HepG2 (cell line): ENCODE measurements around the gene ADGRL1. TPM values are rescaled to one million over a fixed set of nuclear protein-coding genes. Genes with fewer than 3 reads are reported as not detected.

Experiments used
- ATAC-seq: fragments of 200-7000 bp; cut with Tn5 transposase; 3 replicates; pipeline ENCODE4 v1.9.1; 2020; ENCODE audit warnings: mild to moderate bottlenecking, moderate library complexity
- BruUV-seq: library from RNA; stranded (reverse); fragments of 400-500 nt; replicated peaks from 2 replicates; lab custom pipeline; 2021; lab: Mats Ljungman, UMichigan
- CTCF ChIA-PET: fragments of 300-600 bp; formaldehyde crosslinking; extraction: SDS; loops from one replicate; lab custom pipeline; 2021; ENCODE audit warnings: low total read pairs, inconsistent platforms, low intra/inter-chr PET ratio; lab: Yijun Ruan, JAX
- POLR2A ChIA-PET: fragments of 350-600 bp; sonication (Branson Sonifier 250); formaldehyde crosslinking; loops from one replicate; lab custom pipeline; 2020; ENCODE audit warnings: antibody characterized with exemption, inconsistent platforms; lab: Yijun Ruan, JAX
- DNase-seq: peaks from one replicate; pipeline ENCODE4 v3.0.0-alpha.2; 2015; ENCODE audit warnings: low spot score
- FAIRE-seq: peaks from 3 replicates; lab custom pipeline; 2011; peaks lifted over from hg19 to GRCh38; lab: Jason Lieb, UNC
- H2AFZ ChIP-seq: one replicate; pipeline ENCODE4 v1.6.1; 2011; ENCODE audit warnings: low read length, inconsistent platforms
- H3K27ac ChIP-seq: fragments of 300-600 bp; 3 replicates; pipeline ENCODE4 v1.8.0; 2011; ENCODE audit warnings: mixed run types, mild to moderate bottlenecking, mixed read lengths, low read length, inconsistent platforms; ENCODE audit not compliant: insufficient read depth; ENCODE audit errors: extremely low read length
- H3K27me3 ChIP-seq, 2 experiments: fragments of 200-600 bp in 1 of 2; 2 replicates in 1 of 2; 3 replicates in 1 of 2; pipeline versions ENCODE4 v1.6.0 to v1.8.0; 2011; ENCODE audit warnings: low read length in 2 of 2, mild to moderate bottlenecking in 2 of 2, moderate library complexity in 2 of 2, inconsistent platforms in 1 of 2; ENCODE audit not compliant: insufficient read depth in 2 of 2, control insufficient read depth in 1 of 2
- H3K36me3 ChIP-seq, 2 experiments: fragments of 200-600 bp in 1 of 2; replicated peaks in 1 of 2; 2 replicates in 1 of 2; 3 replicates in 1 of 2; pipeline versions ENCODE4 v1.5.1 to v1.8.0; 2011; ENCODE audit warnings: low read length in 2 of 2, inconsistent platforms in 1 of 2; ENCODE audit not compliant: insufficient read depth in 2 of 2, control insufficient read depth in 1 of 2
- H3K4me1 ChIP-seq: 2 replicates; pipeline ENCODE4 v1.5.1; 2012; ENCODE audit warnings: low read length, inconsistent platforms; ENCODE audit not compliant: insufficient read depth
- H3K4me2 ChIP-seq: 2 replicates; pipeline ENCODE4 v1.6.0; 2011; ENCODE audit warnings: low read depth, low read length, inconsistent platforms
- H3K4me3 ChIP-seq, 3 experiments: fragments of 200-600 bp in 1 of 3; sonication (generic), shearing (Covaris generic) in 1 of 3; replicated peaks in 1 of 3; 2 replicates each; pipeline ENCODE4 v1.5.1; 2011 to 2016; ENCODE audit warnings: low read length in 3 of 3, inconsistent platforms in 2 of 3, low read depth in 2 of 3, mild to moderate bottlenecking in 2 of 3, control low read depth in 1 of 3, mixed read lengths in 1 of 3; ENCODE audit not compliant: insufficient read depth in 1 of 3
- H3K79me2 ChIP-seq: one replicate; pipeline ENCODE4 v1.6.1; 2011; ENCODE audit warnings: low read length, inconsistent platforms; ENCODE audit not compliant: insufficient read depth
- H3K9ac ChIP-seq: 2 replicates; pipeline ENCODE4 v1.6.0; 2011; ENCODE audit warnings: mild to moderate bottlenecking, low read depth, low read length, inconsistent platforms; ENCODE audit not compliant: insufficient read depth
- H3K9me3 ChIP-seq: 2 replicates; pipeline ENCODE4 v1.5.1; 2012; ENCODE audit warnings: mild to moderate bottlenecking, low read length
- H4K20me1 ChIP-seq: 2 replicates; pipeline ENCODE4 v1.6.0; 2011; ENCODE audit warnings: inconsistent platforms, mild to moderate bottlenecking, low read length, moderate library complexity; ENCODE audit not compliant: insufficient read depth
- ATAD3A ChIP-seq: sonication (generic); formaldehyde crosslinking; IDR thresholded peaks from 2 replicates; pipeline ENCODE4 v1.4.0; 2020; ENCODE audit warnings: missing genetic modification reagents
- HMG20B ChIP-seq: conservative IDR thresholded peaks from 2 replicates; pipeline ENCODE4 v1.6.1; 2016; ENCODE audit warnings: missing genetic modification reagents, missing compliant biosample characterization
- KLF16 ChIP-seq, 2 experiments: sonication (generic) in 1 of 2; formaldehyde crosslinking in 1 of 2; IDR thresholded peaks; 2 replicates each; pipeline versions ENCODE4 v1.6.1 to v1.8.0; 2016 to 2023; ENCODE audit warnings: missing genetic modification reagents in 2 of 2, missing compliant biosample characterization in 1 of 2
- MED13 ChIP-seq: sonication (generic); formaldehyde crosslinking; IDR thresholded peaks from 2 replicates; pipeline ENCODE4 v1.5.0; 2020; ENCODE audit warnings: missing genetic modification reagents
- MXI1 ChIP-seq: IDR thresholded peaks from 3 replicates; pipeline ENCODE4 v1.6.1; 2012; ENCODE audit warnings: low read depth, low read length, inconsistent platforms, borderline replicate concordance
- PRMT3 ChIP-seq: sonication (generic); formaldehyde crosslinking; IDR thresholded peaks from 2 replicates; pipeline ENCODE4 v1.8.1; 2022; ENCODE audit warnings: low read depth, mild to moderate bottlenecking, moderate library complexity, missing genetic modification reagents, borderline replicate concordance
- SMARCE1 ChIP-seq: fragments of 450-650 bp; IDR thresholded peaks from 2 replicates; pipeline ENCODE4 v1.6.1; 2017; ENCODE audit warnings: borderline replicate concordance
- SRF ChIP-seq: IDR thresholded peaks from 2 replicates; pipeline ENCODE4 v1.6.1; 2011; ENCODE audit warnings: mild to moderate bottlenecking, low read depth, low read length, moderate library complexity
- ZBTB38 ChIP-seq: sonication (generic); formaldehyde crosslinking; IDR thresholded peaks from 2 replicates; pipeline ENCODE4 v1.5.1; 2020; ENCODE audit warnings: mild to moderate bottlenecking, missing genetic modification reagents
- ZMYM2 ChIP-seq: sonication (generic); formaldehyde crosslinking; IDR thresholded peaks from 2 replicates; pipeline ENCODE4 v1.8.0; 2022; ENCODE audit warnings: mild to moderate bottlenecking, missing genetic modification reagents
- ZNF207 ChIP-seq: fragments of 450-650 bp; IDR thresholded peaks from 2 replicates; pipeline ENCODE4 v1.6.1; 2016; ENCODE audit warnings: antibody characterized with exemption, borderline replicate concordance
- ZNF224 ChIP-seq: sonication (generic); formaldehyde crosslinking; IDR thresholded peaks from 2 replicates; pipeline ENCODE4 v1.5.0; 2020; ENCODE audit warnings: mild to moderate bottlenecking, missing genetic modification reagents
- ZNF33A ChIP-seq: sonication (generic); formaldehyde crosslinking; IDR thresholded peaks from 2 replicates; pipeline ENCODE4 v1.5.1; 2020; ENCODE audit warnings: missing genetic modification reagents, mild to moderate bottlenecking, moderate library complexity, borderline replicate concordance
- ZNF564 ChIP-seq: sonication (generic); formaldehyde crosslinking; IDR thresholded peaks from 2 replicates; pipeline ENCODE4 v1.8.1; 2023; ENCODE audit warnings: mild to moderate bottlenecking, missing genetic modification reagents
- ZNF777 ChIP-seq: sonication (generic); formaldehyde crosslinking; IDR thresholded peaks from 2 replicates; pipeline ENCODE4 v1.4.0; 2020; ENCODE audit warnings: missing genetic modification reagents
- ZNF780A ChIP-seq: sonication (generic); formaldehyde crosslinking; IDR thresholded peaks from 2 replicates; pipeline ENCODE4 v1.8.0; 2022; ENCODE audit warnings: mild to moderate bottlenecking, missing genetic modification reagents, moderate library complexity
- WGBS: methylation state at CpG from one replicate; pipeline ENCODE4 v1.1.6; 2017; ENCODE audit warnings: low lambda C conversion rate; 5-methylcytosine and 5-hydroxymethylcytosine counted together
- in situ Hi-C: cut with HindIII; loops from 2 replicates; pipeline ENCODE4 v1.10.0; 2017; ENCODE audit warnings: low pct_unique_long_range_greater_than_20kb; ENCODE audit not compliant: extremely low pct_ligation_motif_present
- intact Hi-C: fragments of 100-400 bp; cut with micrococcal nuclease; formaldehyde crosslinking; loops from one replicate; pipeline ENCODE4 v1.10.0; 2022; ENCODE audit not compliant: unreplicated experiment
- polyA plus RNA-seq, 8 experiments: library from polyadenylated mRNA; depleted of rRNA in 3 of 8; stranded (reverse) in 7 of 8; unstranded in 1 of 8; fragments of >200 nt; fragmentation: Illumina TruSeq in 4 of 8; extraction: Trizol in 4 of 8; gene quantifications; 2 replicates each; pipeline versions ENCODE4 v1.2.1 to v1.2.3, GENCODE V29; 2011 to 2016; ENCODE audit warnings: low read depth in 4 of 8, missing spikeins in 1 of 8, mixed read lengths in 1 of 8; ENCODE audit not compliant: insufficient read depth in 1 of 8
- total RNA-seq, 5 experiments: library from RNA; depleted of rRNA; stranded (reverse); fragments of >200 nt; fragmentation: Illumina TruSeq; extraction: Trizol; gene quantifications; 2 replicates each; pipeline ENCODE4 v1.2.3, GENCODE V29; 2016; ENCODE audit warnings: low read depth in 1 of 5
- TF ChIP-seq, protein P1 (sequence below): sonication (generic); formaldehyde crosslinking; IDR thresholded peaks from 2 replicates; pipeline ENCODE4 v1.5.0; 2020; ENCODE audit warnings: missing genetic modification reagents
- TF ChIP-seq, protein P2 (sequence below): sonication (generic); formaldehyde crosslinking; IDR thresholded peaks from 2 replicates; pipeline ENCODE4 v1.4.0; 2020; ENCODE audit warnings: missing genetic modification reagents, borderline replicate concordance
- TF ChIP-seq, protein P3 (sequence below): sonication (generic); formaldehyde crosslinking; IDR thresholded peaks from 2 replicates; pipeline ENCODE4 v1.4.0; 2020; ENCODE audit warnings: low read depth, missing genetic modification reagents

ADGRL1 gene
- total and polyA plus RNA-seq, 2 of the 13 experiments (the other 11 are each of a cell fraction or from before 2014, with no cell fraction given): 0.49 to 1.7 TPM

DNA sequence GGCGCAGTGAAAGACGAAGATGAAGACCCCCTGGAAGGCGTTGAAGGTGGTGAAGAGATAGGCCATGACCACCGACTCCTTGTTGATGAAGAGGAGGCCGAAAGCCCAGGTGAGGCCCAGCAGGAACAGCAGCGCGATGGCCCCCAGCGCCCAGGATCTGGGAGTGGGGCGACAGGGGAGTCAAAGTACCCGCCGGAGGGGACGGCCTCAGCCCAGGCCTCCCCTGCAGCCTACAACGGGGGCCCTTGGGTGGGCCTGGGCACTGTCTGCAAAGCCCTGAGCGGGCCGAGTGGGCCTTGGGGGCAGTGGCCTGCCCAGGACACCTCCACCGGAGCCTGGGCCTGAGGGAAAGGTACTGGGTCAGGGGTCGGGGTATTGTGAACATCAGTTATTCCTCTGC lies 50.6 kb downstream of the ADGRL1 start (continued):
- TF ChIP-seq, protein P1, sequence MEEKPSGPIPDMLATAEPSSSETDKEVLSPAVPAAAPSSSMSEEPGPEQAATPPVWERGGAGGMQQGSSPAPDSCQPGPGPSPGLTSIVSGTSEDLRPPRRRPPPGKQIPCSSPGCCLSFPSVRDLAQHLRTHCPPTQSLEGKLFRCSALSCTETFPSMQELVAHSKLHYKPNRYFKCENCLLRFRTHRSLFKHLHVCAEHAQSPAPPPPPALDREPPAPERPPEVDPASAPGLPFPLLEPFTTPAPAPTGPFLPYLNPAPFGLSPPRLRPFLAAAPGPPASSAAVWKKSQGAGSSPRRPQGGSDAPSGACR: no peak
- no peak for TF ChIP-seq MED13 (CRISPR knock-in tag)
- TF ChIP-seq ZNF777 (CRISPR knock-in tag): no peak
- TF ChIP-seq ATAD3A (CRISPR knock-in tag): no peak

DNA sequence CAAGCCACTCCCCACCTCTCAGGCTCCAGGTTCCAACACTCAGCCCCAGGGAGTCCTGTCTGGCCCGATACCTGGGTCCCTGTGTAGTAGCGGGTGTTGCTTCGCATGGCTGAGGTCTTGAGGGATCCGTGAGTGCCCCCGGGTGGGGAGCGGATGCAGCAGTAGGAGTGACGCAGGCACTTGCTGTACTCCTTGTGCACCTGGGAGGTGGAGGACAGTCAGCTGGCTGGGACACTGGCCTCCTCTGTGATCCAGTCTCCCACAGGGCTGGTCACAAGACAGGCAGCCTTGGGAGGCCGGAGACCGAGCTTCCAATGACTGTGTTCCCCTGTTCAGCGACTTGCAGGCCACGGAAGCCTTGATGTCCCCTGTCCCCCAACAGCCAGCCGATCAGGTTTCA lies 53.3 kb downstream of the ADGRL1 start:
- FAIRE-seq (no peak), ATAC-seq (no peak), DNase-seq (no peak)
- Histone ChIP-seq H3K4me2 (no peak overlapping the region), H3K4me3 (no peak overlapping the region), H3K4me1 (peaks cover 13% of the 10 kb centered on the region), H3K27ac (no peak overlapping the region), H3K27me3 (no peaks in the 10 kb centered on the region; a peak in 1 of 5 replicates), H3K9ac (no peak overlapping the region), H2AFZ (no peak overlapping the region), H3K9me3 (no peaks in the 10 kb centered on the region), H3K79me2 (no peaks in the 10 kb centered on the region), H3K36me3 (no peaks in the 10 kb centered on the region), H4K20me1 (no peaks in the 10 kb centered on the region)
- WGBS: 65% methylated on average over 7 of the region's 12 CpGs
- intact Hi-C loops: no loop called here
- BruUV-seq: no TSS peak
- in situ Hi-C loops: no loop called here
- ChIA-PET POLR2A (no interaction called here), CTCF (no interaction called here)
- no peak for TF ChIP-seq SMARCE1
- TF ChIP-seq, protein P2, sequence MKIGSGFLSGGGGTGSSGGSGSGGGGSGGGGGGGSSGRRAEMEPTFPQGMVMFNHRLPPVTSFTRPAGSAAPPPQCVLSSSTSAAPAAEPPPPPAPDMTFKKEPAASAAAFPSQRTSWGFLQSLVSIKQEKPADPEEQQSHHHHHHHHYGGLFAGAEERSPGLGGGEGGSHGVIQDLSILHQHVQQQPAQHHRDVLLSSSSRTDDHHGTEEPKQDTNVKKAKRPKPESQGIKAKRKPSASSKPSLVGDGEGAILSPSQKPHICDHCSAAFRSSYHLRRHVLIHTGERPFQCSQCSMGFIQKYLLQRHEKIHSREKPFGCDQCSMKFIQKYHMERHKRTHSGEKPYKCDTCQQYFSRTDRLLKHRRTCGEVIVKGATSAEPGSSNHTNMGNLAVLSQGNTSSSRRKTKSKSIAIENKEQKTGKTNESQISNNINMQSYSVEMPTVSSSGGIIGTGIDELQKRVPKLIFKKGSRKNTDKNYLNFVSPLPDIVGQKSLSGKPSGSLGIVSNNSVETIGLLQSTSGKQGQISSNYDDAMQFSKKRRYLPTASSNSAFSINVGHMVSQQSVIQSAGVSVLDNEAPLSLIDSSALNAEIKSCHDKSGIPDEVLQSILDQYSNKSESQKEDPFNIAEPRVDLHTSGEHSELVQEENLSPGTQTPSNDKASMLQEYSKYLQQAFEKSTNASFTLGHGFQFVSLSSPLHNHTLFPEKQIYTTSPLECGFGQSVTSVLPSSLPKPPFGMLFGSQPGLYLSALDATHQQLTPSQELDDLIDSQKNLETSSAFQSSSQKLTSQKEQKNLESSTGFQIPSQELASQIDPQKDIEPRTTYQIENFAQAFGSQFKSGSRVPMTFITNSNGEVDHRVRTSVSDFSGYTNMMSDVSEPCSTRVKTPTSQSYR (CRISPR knock-in tag): no peak
- no peak for TF ChIP-seq SRF
- no peak for TF ChIP-seq HMG20B (CRISPR knock-in tag)
- TF ChIP-seq, protein P3, sequence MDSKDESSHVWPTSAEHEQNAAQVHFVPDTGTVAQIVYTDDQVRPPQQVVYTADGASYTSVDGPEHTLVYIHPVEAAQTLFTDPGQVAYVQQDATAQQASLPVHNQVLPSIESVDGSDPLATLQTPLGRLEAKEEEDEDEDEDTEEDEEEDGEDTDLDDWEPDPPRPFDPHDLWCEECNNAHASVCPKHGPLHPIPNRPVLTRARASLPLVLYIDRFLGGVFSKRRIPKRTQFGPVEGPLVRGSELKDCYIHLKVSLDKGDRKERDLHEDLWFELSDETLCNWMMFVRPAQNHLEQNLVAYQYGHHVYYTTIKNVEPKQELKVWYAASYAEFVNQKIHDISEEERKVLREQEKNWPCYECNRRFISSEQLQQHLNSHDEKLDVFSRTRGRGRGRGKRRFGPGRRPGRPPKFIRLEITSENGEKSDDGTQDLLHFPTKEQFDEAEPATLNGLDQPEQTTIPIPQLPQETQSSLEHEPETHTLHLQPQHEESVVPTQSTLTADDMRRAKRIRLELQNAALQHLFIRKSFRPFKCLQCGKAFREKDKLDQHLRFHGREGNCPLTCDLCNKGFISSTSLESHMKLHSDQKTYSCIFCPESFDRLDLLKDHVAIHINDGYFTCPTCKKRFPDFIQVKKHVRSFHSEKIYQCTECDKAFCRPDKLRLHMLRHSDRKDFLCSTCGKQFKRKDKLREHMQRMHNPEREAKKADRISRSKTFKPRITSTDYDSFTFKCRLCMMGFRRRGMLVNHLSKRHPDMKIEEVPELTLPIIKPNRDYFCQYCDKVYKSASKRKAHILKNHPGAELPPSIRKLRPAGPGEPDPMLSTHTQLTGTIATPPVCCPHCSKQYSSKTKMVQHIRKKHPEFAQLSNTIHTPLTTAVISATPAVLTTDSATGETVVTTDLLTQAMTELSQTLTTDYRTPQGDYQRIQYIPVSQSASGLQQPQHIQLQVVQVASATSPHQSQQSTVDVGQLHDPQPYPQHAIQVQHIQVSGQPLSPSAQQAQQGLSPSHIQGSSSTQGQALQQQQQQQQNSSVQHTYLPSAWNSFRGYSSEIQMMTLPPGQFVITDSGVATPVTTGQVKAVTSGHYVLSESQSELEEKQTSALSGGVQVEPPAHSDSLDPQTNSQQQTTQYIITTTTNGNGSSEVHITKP (CRISPR knock-in tag): no peak
- no peak for TF ChIP-seq ZNF33A (CRISPR knock-in tag)
- no peak for TF ChIP-seq PRMT3 (CRISPR knock-in tag)
- no peak for TF ChIP-seq ZNF564 (CRISPR knock-in tag)
- TF ChIP-seq MXI1: no peak
- TF ChIP-seq ZMYM2 (CRISPR knock-in tag): no peak
- TF ChIP-seq ZNF224 (CRISPR knock-in tag): no peak
- TF ChIP-seq ZBTB38 (CRISPR knock-in tag): no peak
- TF ChIP-seq KLF16 (CRISPR knock-in tag; IDR thresholded peaks at IDR 0.05): no peak
- TF ChIP-seq ZNF207: no peak
- no peak for TF ChIP-seq ZNF780A
